GM10266 (cell line): ENCODE measurements around the gene BGLAP.

Experiments used
- DNase-seq: peaks from one replicate; pipeline ENCODE4 v3.0.0; 2012; ENCODE audit errors: extremely low spot score
- CTCF ChIP-seq: IDR thresholded peaks from 2 replicates; pipeline ENCODE4 v1.5.1; 2012; ENCODE audit warnings: mild to moderate bottlenecking, low read depth; ENCODE audit not compliant: control insufficient read depth, insufficient read depth; ENCODE audit errors: missing control alignments

BGLAP gene

GRCh38 chr1:156200044-156200443, 41.9 kb upstream of the BGLAP start:
- TF ChIP-seq CTCF: no peak
- DNase-seq: no peak

- DNase-seq: no peak
- no peak for TF ChIP-seq CTCF
Observed at GRCh38 chr1:156203331-156203730, 38.7 kb upstream of the BGLAP start.

GRCh38 chr1:156204686-156205085, 37.3 kb upstream of the BGLAP start:
- TF ChIP-seq CTCF: no peak
- no peak for DNase-seq

GRCh38 chr1:156211243-156211642, 30.7 kb upstream of the BGLAP start:
- DNase-seq: no peak
- TF ChIP-seq CTCF: no peak

- TF ChIP-seq CTCF: no peak
- DNase-seq: no peak
Observed at GRCh38 chr1:156212130-156212529, 29.9 kb upstream of the BGLAP start.

- TF ChIP-seq CTCF: no peak
- peak; percentile 98 for DNase-seq
Observed at GRCh38 chr1:156212833-156213643, 28.9 kb upstream of the BGLAP start, which contains the start of gene PMF1. PMF1 (plus strand) TSS chr1:156213007; CDS start chr1:156213016, 9 bp downstream.

GRCh38 chr1:156213644-156213966, 28.4 kb upstream of the BGLAP start:
- TF ChIP-seq CTCF: no peak

More at GRCh38 chr1:156213644-156213966, 28.4 kb upstream of the BGLAP start:
- peak; percentile 29 for DNase-seq
